K562 (cell line): Measurements from ENCODE around the gene GPR32. TPM values are rescaled to one million over a fixed set of nuclear protein-coding genes. Genes with fewer than 3 reads are reported as not detected.

Source experiments
- BCOR ChIP-seq: fragments of 450-650 bp; IDR thresholded peaks from 2 replicates; pipeline ENCODE4 v1.6.1; 2016
- CEBPG ChIP-seq, 3 experiments: fragments of 200-800 bp in 1 of 3; sonication (Bioruptor generic) in 1 of 3; sonication (generic) in 1 of 3; formaldehyde crosslinking in 1 of 3; IDR thresholded peaks in 2 of 3; conservative IDR thresholded peaks in 1 of 3; 2 replicates each; pipeline versions ENCODE4 v1.6.1 to v1.8.0; 2016 to 2022; ENCODE audit warnings: missing compliant biosample characterization in 2 of 3, missing genetic modification characterization in 2 of 3, mild to moderate bottlenecking in 1 of 3, missing genetic modification reagents in 1 of 3
- FOXA3 ChIP-seq, 2 experiments: fragments of 450-650 bp in 1 of 2; sonication (generic) in 1 of 2; formaldehyde crosslinking; IDR thresholded peaks in 1 of 2; conservative IDR thresholded peaks in 1 of 2; 2 replicates each; pipeline versions ENCODE4 v1.4.0 to v1.8.0; 2020 to 2022; ENCODE audit warnings: mild to moderate bottlenecking in 2 of 2, missing genetic modification reagents in 1 of 2
- FOXP4 ChIP-seq: sonication (generic); formaldehyde crosslinking; IDR thresholded peaks from 2 replicates; pipeline ENCODE4 v1.8.0; 2022; ENCODE audit warnings: mild to moderate bottlenecking, missing genetic modification reagents, borderline replicate concordance
- KDM1A ChIP-seq, 2 experiments: fragments of 450-650 bp; IDR thresholded peaks; 2 replicates each; pipeline ENCODE4 v1.6.1; 2016; ENCODE audit warnings: mild to moderate bottlenecking in 2 of 2
- NR2C1 ChIP-seq, 2 experiments: fragments of 450-650 bp; IDR thresholded peaks; 2 replicates each; pipeline ENCODE4 v1.6.1; 2017; ENCODE audit warnings: mild to moderate bottlenecking in 2 of 2, antibody characterized with exemption in 1 of 2, inconsistent platforms in 1 of 2, missing compliant biosample characterization in 1 of 2, missing genetic modification characterization in 1 of 2
- POLR2A ChIP-seq: fragments of 450-650 bp; conservative IDR thresholded peaks from 2 replicates; pipeline ENCODE4 v1.6.1; 2016
- SP1 ChIP-seq: sonication (generic); formaldehyde crosslinking; IDR thresholded peaks from 2 replicates; pipeline ENCODE4 v1.8.1; 2022; ENCODE audit warnings: mild to moderate bottlenecking, missing genetic modification reagents
- SP2 ChIP-seq: IDR thresholded peaks from 2 replicates; pipeline ENCODE4 v1.6.1; 2011; ENCODE audit warnings: mild to moderate bottlenecking, low read depth, low read length, moderate library complexity; ENCODE audit not compliant: poor library complexity, severe bottlenecking; ENCODE audit errors: extremely low read depth
- TFAP4 ChIP-seq: sonication (generic); formaldehyde crosslinking; IDR thresholded peaks from 2 replicates; pipeline ENCODE4 v1.8.0; 2022; ENCODE audit warnings: missing genetic modification reagents, mild to moderate bottlenecking, moderate library complexity, borderline replicate concordance
- ZBTB33 ChIP-seq: sonication (generic); formaldehyde crosslinking; IDR thresholded peaks from 2 replicates; pipeline ENCODE4 v1.8.1; 2023; ENCODE audit warnings: mild to moderate bottlenecking, missing genetic modification reagents
- ZNF143 ChIP-seq: sonication (generic); formaldehyde crosslinking; IDR thresholded peaks from 2 replicates; pipeline ENCODE4 v1.9.0; 2022; ENCODE audit warnings: mild to moderate bottlenecking, missing genetic modification reagents
- ZNF197 ChIP-seq: fragments of 200-800 bp; sonication (Bioruptor generic); IDR thresholded peaks from 2 replicates; pipeline ENCODE4 v1.6.1; 2016; ENCODE audit warnings: low read depth, missing genetic modification characterization, missing compliant biosample characterization
- ZNF324 ChIP-seq: fragments of 250-450 bp; sonication (Bioruptor Pico); IDR thresholded peaks from 2 replicates; pipeline ENCODE4 v1.4.0; 2020; ENCODE audit warnings: mild to moderate bottlenecking
- ZNF347 ChIP-seq: fragments of 450-650 bp; formaldehyde crosslinking; IDR thresholded peaks from 2 replicates; pipeline ENCODE4 v1.4.0; 2020; ENCODE audit warnings: low read depth, mild to moderate bottlenecking, moderate library complexity
- ZNF57 ChIP-seq: fragments of 450-650 bp; formaldehyde crosslinking; IDR thresholded peaks from 2 replicates; pipeline ENCODE4 v1.4.0; 2020; ENCODE audit warnings: mild to moderate bottlenecking, moderate library complexity
- ZZZ3 ChIP-seq: fragments of 450-650 bp; IDR thresholded peaks from 2 replicates; pipeline ENCODE4 v1.6.1; 2016; ENCODE audit warnings: antibody characterized with exemption, mild to moderate bottlenecking, moderate library complexity
- polyA plus RNA-seq, 8 experiments: library from polyadenylated mRNA; depleted of rRNA in 4 of 8; stranded (reverse) in 5 of 8; unstranded in 3 of 8; fragments of >200 nt; fragmentation: Nextera tagmentation in 2 of 8; fragmentation: Illumina TruSeq in 1 of 8; extraction: Ambion mirVana in 2 of 8; extraction: Trizol in 1 of 8; gene quantifications; 2 replicates each; pipeline versions ENCODE4 v1.2.1 to v1.2.3, GENCODE V29; 2011 to 2014; ENCODE audit warnings: inconsistent platforms in 1 of 8, missing spikeins in 1 of 8
- total RNA-seq, 7 experiments: library from RNA; depleted of rRNA in 6 of 7; stranded (reverse); fragments of >200 nt in 6 of 7; fragmentation: Illumina TruSeq in 2 of 7; extraction: Trizol in 2 of 7; gene quantifications; 2 replicates each; pipeline versions ENCODE4 v1.2.1 to v1.2.3, GENCODE V29; 2011 to 2021; ENCODE audit warnings: low replicate concordance in 1 of 7
- TF ChIP-seq, protein P1 (sequence below): IDR thresholded peaks from 3 replicates; pipeline ENCODE4 v1.6.1; 2011; ENCODE audit warnings: borderline replicate concordance, mild to moderate bottlenecking, moderate library complexity; ENCODE audit not compliant: insufficient read length; ENCODE audit errors: extremely low read depth

Gene GPR32
- total and polyA plus RNA-seq, 9 of the 15 experiments (the other 6 are each of a cell fraction or from before 2014, with no cell fraction given), result not detected

DNA sequence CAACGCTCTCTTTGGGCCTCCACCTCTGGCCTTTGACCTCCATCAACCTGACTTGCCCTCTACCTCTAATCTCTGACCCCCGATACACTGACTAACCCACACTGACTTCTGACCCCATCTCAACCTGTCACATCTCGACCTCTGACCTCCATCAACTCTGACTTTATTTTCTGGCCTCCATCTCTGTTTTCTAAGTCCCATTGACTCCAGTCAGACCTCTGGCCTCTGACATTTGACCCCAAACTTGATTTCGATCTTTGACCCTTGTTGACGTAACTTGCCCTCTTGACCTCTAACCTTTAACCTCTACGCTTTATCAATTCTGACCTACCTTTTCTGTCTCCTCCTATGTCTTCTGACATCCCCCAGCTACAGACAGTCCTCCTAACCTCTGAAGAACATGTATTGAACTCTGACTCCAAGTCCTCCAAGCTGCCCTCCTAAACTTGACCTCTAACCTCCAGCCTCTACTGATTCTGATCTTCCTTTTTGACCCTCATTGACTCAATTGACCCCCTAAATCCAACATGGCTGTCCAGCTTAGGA, 20.7 kb downstream of the GPR32 start (continued):
- TF ChIP-seq ZBTB33 (CRISPR knock-in tag) (peak; percentile 87), FOXP4 (CRISPR knock-in tag) (peak; percentile 86; the same call in 1 of the 2 replicates), FOXA3 (CRISPR knock-in tag; conservative IDR thresholded peaks at IDR 0.05 in 1 of 2, IDR thresholded peaks at IDR 0.05 in 1 of 2) (peak in 1 of 2 experiments; percentile 97; a peak in 2 of 4 replicates), BCOR (0 out of 2 replicates have a peak, but pooled peaks have one; percentile 8), ZNF197 (CRISPR knock-in tag) (no peak), KDM1A (IDR thresholded peaks at IDR 0.05) (peak; percentile 82 to 91; a peak in 3 of 4 replicates), ZNF143 (CRISPR knock-in tag) (0 out of 2 replicates have a peak, but pooled peaks have one; percentile 34), CEBPG (CRISPR knock-in tag; IDR thresholded peaks at IDR 0.05) (peak; percentile 18; the same call in 1 of the 2 replicates), CEBPG (tag; conservative IDR thresholded peaks at IDR 0.05 in 1 of 2, IDR thresholded peaks at IDR 0.05 in 1 of 2) (no peak), ZNF324 (CRISPR knock-in tag) (no peak), SP2 (no peak), POLR2A (no peak; the same call in 1 of the 2 replicates), ZNF347 (no peak), SP1 (peak; percentile 40; the same call in 1 of the 2 replicates), ZZZ3 (no peak), ZNF57 (CRISPR knock-in tag) (no peak), TFAP4 (CRISPR knock-in tag) (no peak), NR2C1 (IDR thresholded peaks at IDR 0.05) (peak; percentile 98), NR2C1 (tag; IDR thresholded peaks at IDR 0.05) (peak; percentile 99)
- TF ChIP-seq, protein P1, sequence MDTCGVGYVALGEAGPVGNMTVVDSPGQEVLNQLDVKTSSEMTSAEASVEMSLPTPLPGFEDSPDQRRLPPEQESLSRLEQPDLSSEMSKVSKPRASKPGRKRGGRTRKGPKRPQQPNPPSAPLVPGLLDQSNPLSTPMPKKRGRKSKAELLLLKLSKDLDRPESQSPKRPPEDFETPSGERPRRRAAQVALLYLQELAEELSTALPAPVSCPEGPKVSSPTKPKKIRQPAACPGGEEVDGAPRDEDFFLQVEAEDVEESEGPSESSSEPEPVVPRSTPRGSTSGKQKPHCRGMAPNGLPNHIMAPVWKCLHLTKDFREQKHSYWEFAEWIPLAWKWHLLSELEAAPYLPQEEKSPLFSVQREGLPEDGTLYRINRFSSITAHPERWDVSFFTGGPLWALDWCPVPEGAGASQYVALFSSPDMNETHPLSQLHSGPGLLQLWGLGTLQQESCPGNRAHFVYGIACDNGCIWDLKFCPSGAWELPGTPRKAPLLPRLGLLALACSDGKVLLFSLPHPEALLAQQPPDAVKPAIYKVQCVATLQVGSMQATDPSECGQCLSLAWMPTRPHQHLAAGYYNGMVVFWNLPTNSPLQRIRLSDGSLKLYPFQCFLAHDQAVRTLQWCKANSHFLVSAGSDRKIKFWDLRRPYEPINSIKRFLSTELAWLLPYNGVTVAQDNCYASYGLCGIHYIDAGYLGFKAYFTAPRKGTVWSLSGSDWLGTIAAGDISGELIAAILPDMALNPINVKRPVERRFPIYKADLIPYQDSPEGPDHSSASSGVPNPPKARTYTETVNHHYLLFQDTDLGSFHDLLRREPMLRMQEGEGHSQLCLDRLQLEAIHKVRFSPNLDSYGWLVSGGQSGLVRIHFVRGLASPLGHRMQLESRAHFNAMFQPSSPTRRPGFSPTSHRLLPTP, result no peak
